HCT116 (cell line): ENCODE results near the gene ACTR1A. TPM values are rescaled to one million over a fixed set of nuclear protein-coding genes. Genes with fewer than 3 reads are reported as not detected.

Experiments used
- ATAC-seq: fragments of 200-7000 bp; cut with Tn5 transposase; 2 replicates; pipeline ENCODE4 v1.9.1; 2020; ENCODE audit warnings: mild to moderate bottlenecking, moderate library complexity
- BruUV-seq: library from RNA; stranded (reverse); fragments of 400-500 nt; replicated peaks from 2 replicates; lab custom pipeline; 2021; lab: Mats Ljungman, UMichigan
- CTCF ChIA-PET: fragments of 300-600 bp; sonication (Branson Sonifier 250); formaldehyde crosslinking; loops from one replicate; lab custom pipeline; 2021; ENCODE audit warnings: antibody characterized with exemption; lab: Charles Lee
- POLR2A ChIA-PET: fragments of 300-600, 350-600 bp; sonication (Branson Sonifier 250); formaldehyde crosslinking; loops from one replicate; lab custom pipeline; 2021; ENCODE audit warnings: antibody characterized with exemption; lab: Charles Lee
- RAD21 ChIA-PET, 2 experiments: fragments of 300-600 bp; sonication (Branson Sonifier 250); formaldehyde crosslinking; loops; one replicate each; lab custom pipeline; 2023; ENCODE audit warnings: low total read pairs in 2 of 2; ENCODE audit not compliant: uncharacterized antibody in 2 of 2, unreplicated experiment in 2 of 2, low non-redundant PET in 1 of 2; lab: Charles Lee
- DNase-seq: peaks from one replicate; pipeline ENCODE4 v3.0.0-alpha.2; 2010; ENCODE audit warnings: low read depth, low spot score
- H2AFZ ChIP-seq: fragments of 200-600 bp; shearing (Covaris generic), sonication (generic); 2 replicates; pipeline ENCODE4 v1.6.1; 2017; ENCODE audit warnings: low read depth, mixed run types, mixed read lengths, antibody characterized with exemption, low read length; ENCODE audit not compliant: poor library complexity, severe bottlenecking
- H3K27ac ChIP-seq: 2 replicates; pipeline ENCODE4 v1.5.1; 2012; ENCODE audit warnings: low read depth, low read length
- H3K27me3 ChIP-seq: fragments of 200-600 bp; sonication (generic); 2 replicates; pipeline ENCODE4 v1.6.1; 2016; ENCODE audit warnings: mixed run types, low read length, mixed read lengths; ENCODE audit not compliant: insufficient read depth
- H3K36me3 ChIP-seq, 2 experiments: fragments of 200-500 bp in 1 of 2; fragments of 200-600 bp in 1 of 2; sonication (Bioruptor generic) in 1 of 2; sonication (generic) in 1 of 2; 2 replicates each; pipeline versions ENCODE4 v1.5.1 to v1.6.1; 2014 to 2016; ENCODE audit warnings: low read length in 2 of 2, inconsistent platforms in 1 of 2, mixed read lengths in 1 of 2, mixed run types in 1 of 2; ENCODE audit not compliant: insufficient read depth in 2 of 2, control insufficient read depth in 1 of 2
- H3K4me1 ChIP-seq, 2 experiments: fragments of 200-600 bp in 1 of 2; sonication (generic) in 1 of 2; 2 replicates each; pipeline versions ENCODE4 v1.5.1 to v1.6.1; 2012 to 2017; ENCODE audit warnings: low read length in 2 of 2, inconsistent platforms in 1 of 2, mild to moderate bottlenecking in 1 of 2, mixed read lengths in 1 of 2, mixed run types in 1 of 2, moderate library complexity in 1 of 2; ENCODE audit not compliant: insufficient read depth in 2 of 2, control insufficient read depth in 1 of 2
- H3K4me2 ChIP-seq: fragments of 200-600 bp; sonication (generic); 2 replicates; pipeline ENCODE4 v1.6.1; 2017; ENCODE audit warnings: mixed run types, low read length, mixed read lengths
- H3K4me3 ChIP-seq, 2 experiments: fragments of 200-600 bp in 1 of 2; sonication (generic) in 1 of 2; replicated peaks in 1 of 2; 2 replicates each; pipeline ENCODE4 v1.5.1; 2011 to 2016; ENCODE audit warnings: low read length in 2 of 2, control low read depth in 1 of 2, low read depth in 1 of 2, mild to moderate bottlenecking in 1 of 2, mixed read lengths in 1 of 2, mixed run types in 1 of 2
- H3K79me2 ChIP-seq: fragments of 200-600 bp; sonication (generic); 2 replicates; pipeline ENCODE4 v1.6.1; 2017; ENCODE audit warnings: mild to moderate bottlenecking, mixed run types, low read length, moderate library complexity, mixed read lengths; ENCODE audit not compliant: insufficient read depth
- H3K9ac ChIP-seq: fragments of 200-600 bp; sonication (generic); 2 replicates; pipeline ENCODE4 v1.6.1; 2016; ENCODE audit warnings: low read length, mixed read lengths
- H3K9me2 ChIP-seq: fragments of 200-600 bp; sonication (generic), shearing (Covaris generic); 2 replicates; pipeline ENCODE4 v1.6.1; 2017; ENCODE audit warnings: mixed run types, mild to moderate bottlenecking, moderate library complexity; ENCODE audit not compliant: insufficient read depth
- H3K9me3 ChIP-seq, 2 experiments: fragments of 200-500 bp in 1 of 2; fragments of 200-600 bp in 1 of 2; sonication (Bioruptor generic) in 1 of 2; sonication (generic) in 1 of 2; 2 replicates each; pipeline ENCODE4 v1.6.1; 2014 to 2017; ENCODE audit warnings: low read length in 2 of 2, mixed read lengths in 2 of 2, inconsistent platforms in 1 of 2, low read depth in 1 of 2, mild to moderate bottlenecking in 1 of 2, mixed run types in 1 of 2, moderate library complexity in 1 of 2; ENCODE audit not compliant: control insufficient read depth in 1 of 2, insufficient read depth in 1 of 2
- H4K20me1 ChIP-seq: fragments of 200-600 bp; sonication (generic), shearing (Covaris generic); 2 replicates; pipeline ENCODE4 v1.6.1; 2017; ENCODE audit warnings: mixed run types, mild to moderate bottlenecking, moderate library complexity; ENCODE audit not compliant: insufficient read depth
- CBX3 ChIP-seq: IDR thresholded peaks from 2 replicates; pipeline ENCODE4 v1.6.1; 2012; ENCODE audit warnings: low read depth
- CEBPB ChIP-seq: IDR thresholded peaks from 2 replicates; pipeline ENCODE4 v1.6.1; 2012; ENCODE audit warnings: low read depth
- EGR1 ChIP-seq: IDR thresholded peaks from 2 replicates; pipeline ENCODE4 v1.6.1; 2012; ENCODE audit warnings: low read depth
- ELF1 ChIP-seq: IDR thresholded peaks from 2 replicates; pipeline ENCODE4 v1.6.1; 2012; ENCODE audit warnings: low read depth, borderline replicate concordance
- EZH2 ChIP-seq: fragments of 200-600 bp; sonication (generic); IDR thresholded peaks from 2 replicates; pipeline ENCODE4 v1.6.1; 2017; ENCODE audit warnings: antibody characterized with exemption, mixed run types
- EZH2phosphoT487 ChIP-seq: fragments of 200-600 bp; IDR thresholded peaks from 2 replicates; pipeline ENCODE4 v1.6.1; 2018; ENCODE audit warnings: antibody characterized with exemption, borderline replicate concordance
- FOSL1 ChIP-seq: IDR thresholded peaks from 2 replicates; pipeline ENCODE4 v1.6.1; 2012; ENCODE audit warnings: low read depth
- POLR2AphosphoS5 ChIP-seq: IDR thresholded peaks from 2 replicates; pipeline ENCODE4 v1.6.1; 2011; ENCODE audit warnings: mild to moderate bottlenecking, low read depth, low read length, moderate library complexity
- RAD21 ChIP-seq: IDR thresholded peaks from 2 replicates; pipeline ENCODE4 v1.6.1; 2012; ENCODE audit warnings: low read depth, mild to moderate bottlenecking
- SIN3A ChIP-seq: IDR thresholded peaks from 2 replicates; pipeline ENCODE4 v1.6.1; 2012; ENCODE audit warnings: low read depth
- SP1 ChIP-seq: IDR thresholded peaks from 2 replicates; pipeline ENCODE4 v1.6.1; 2012; ENCODE audit warnings: low read depth
- TCF7L2 ChIP-seq: IDR thresholded peaks from 2 replicates; pipeline ENCODE4 v1.7.0; 2011; ENCODE audit warnings: borderline replicate concordance, inconsistent platforms; ENCODE audit not compliant: insufficient read depth, insufficient read length; ENCODE audit errors: extremely low read depth
- ZNF274 ChIP-seq: fragments of 200-500 bp; sonication (Bioruptor generic); IDR thresholded peaks from 2 replicates; pipeline ENCODE4 v1.6.1; 2014; ENCODE audit warnings: mild to moderate bottlenecking, low read depth, low read length, inconsistent platforms
- intact Hi-C: fragments of 100-400 bp; cut with micrococcal nuclease; formaldehyde crosslinking; loops from 2 replicates; pipeline ENCODE4 v1.10.0; 2022
- total RNA-seq: library from RNA; stranded (reverse); gene quantifications from one replicate; pipeline ENCODE4 v1.2.1, GENCODE V29; 2021; ENCODE audit not compliant: unreplicated experiment
- TF ChIP-seq, protein P1 (sequence below), 3 experiments: fragments of 200-600 bp in 1 of 3; sonication (generic) in 1 of 3; IDR thresholded peaks in 2 of 3; conservative IDR thresholded peaks in 1 of 3; 2 replicates each; pipeline ENCODE4 v1.5.1; 2012 to 2017; ENCODE audit warnings: low read depth in 2 of 3, low read length in 2 of 3, antibody characterized with exemption in 1 of 3, borderline replicate concordance in 1 of 3, control low read depth in 1 of 3, mild to moderate bottlenecking in 1 of 3, mixed read lengths in 1 of 3, mixed run types in 1 of 3, moderate library complexity in 1 of 3; ENCODE audit not compliant: insufficient read depth in 1 of 3
- TF ChIP-seq, protein P2 (sequence below): IDR thresholded peaks from 2 replicates; pipeline ENCODE4 v1.6.1; 2012
- TF ChIP-seq, protein P3 (sequence below): IDR thresholded peaks from 2 replicates; pipeline ENCODE4 v1.6.1; 2012; ENCODE audit warnings: low read depth

ACTR1A gene
- total RNA-seq, 1 experiment from 2014 or later, result 94.2 TPM

DNA sequence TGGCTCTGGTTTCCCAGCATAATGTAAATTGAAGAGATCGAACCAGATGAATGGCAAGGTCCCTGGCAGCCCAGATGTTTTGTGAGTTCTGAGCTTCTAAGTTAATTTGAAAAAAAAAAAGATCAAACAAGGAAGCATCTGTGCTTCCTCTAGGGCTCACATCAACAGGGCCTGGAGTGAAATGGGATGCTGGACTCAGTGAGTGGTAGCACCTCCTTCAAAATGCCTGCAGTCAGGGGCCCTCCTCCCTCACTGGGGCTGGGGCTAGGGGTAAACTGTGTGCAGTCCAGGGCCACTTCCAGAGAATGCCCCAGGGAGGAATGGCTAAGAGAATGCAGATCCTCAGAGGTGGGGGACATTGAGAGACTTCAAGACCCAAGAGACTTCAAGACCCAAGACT is 64.1 kb downstream of the ACTR1A start:
- no peaks in the 10 kb centered on the region for H3K36me3 ChIP-seq
- intact Hi-C loops, result no loop called here
- H3K27me3 ChIP-seq, result peaks cover 7% of the 10 kb centered on the region; the same call in 1 of the 2 replicates
- H3K9me3 ChIP-seq, result no peaks in the 10 kb centered on the region
- DNase-seq, result no peak
- H3K4me2 ChIP-seq, result no peak overlapping the region
- no peak overlapping the region for H2AFZ ChIP-seq
- TF ChIP-seq FOSL1 (no peak), SP1 (no peak), EZH2 (no peak), RAD21 (no peak), EZH2phosphoT487 (no peak), CEBPB (no peak), TCF7L2 (no peak), ZNF274 (no peak), EGR1 (no peak), ELF1 (no peak), SIN3A (no peak), POLR2AphosphoS5 (no peak), CBX3 (no peak)
- TF ChIP-seq, protein P1, sequence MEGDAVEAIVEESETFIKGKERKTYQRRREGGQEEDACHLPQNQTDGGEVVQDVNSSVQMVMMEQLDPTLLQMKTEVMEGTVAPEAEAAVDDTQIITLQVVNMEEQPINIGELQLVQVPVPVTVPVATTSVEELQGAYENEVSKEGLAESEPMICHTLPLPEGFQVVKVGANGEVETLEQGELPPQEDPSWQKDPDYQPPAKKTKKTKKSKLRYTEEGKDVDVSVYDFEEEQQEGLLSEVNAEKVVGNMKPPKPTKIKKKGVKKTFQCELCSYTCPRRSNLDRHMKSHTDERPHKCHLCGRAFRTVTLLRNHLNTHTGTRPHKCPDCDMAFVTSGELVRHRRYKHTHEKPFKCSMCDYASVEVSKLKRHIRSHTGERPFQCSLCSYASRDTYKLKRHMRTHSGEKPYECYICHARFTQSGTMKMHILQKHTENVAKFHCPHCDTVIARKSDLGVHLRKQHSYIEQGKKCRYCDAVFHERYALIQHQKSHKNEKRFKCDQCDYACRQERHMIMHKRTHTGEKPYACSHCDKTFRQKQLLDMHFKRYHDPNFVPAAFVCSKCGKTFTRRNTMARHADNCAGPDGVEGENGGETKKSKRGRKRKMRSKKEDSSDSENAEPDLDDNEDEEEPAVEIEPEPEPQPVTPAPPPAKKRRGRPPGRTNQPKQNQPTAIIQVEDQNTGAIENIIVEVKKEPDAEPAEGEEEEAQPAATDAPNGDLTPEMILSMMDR (IDR thresholded peaks at IDR 0.05 in 2 of 3, conservative IDR thresholded peaks at IDR 0.05 in 1 of 3; ENCODE audit: borderline replicate concordance in 1 of 3, insufficient read depth in 1 of 3, low read depth in 2 of 3, low read length in 2 of 3), result no peak
- TF ChIP-seq, protein P2, sequence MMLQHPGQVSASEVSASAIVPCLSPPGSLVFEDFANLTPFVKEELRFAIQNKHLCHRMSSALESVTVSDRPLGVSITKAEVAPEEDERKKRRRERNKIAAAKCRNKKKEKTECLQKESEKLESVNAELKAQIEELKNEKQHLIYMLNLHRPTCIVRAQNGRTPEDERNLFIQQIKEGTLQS, result no peak
- TF ChIP-seq, protein P3, sequence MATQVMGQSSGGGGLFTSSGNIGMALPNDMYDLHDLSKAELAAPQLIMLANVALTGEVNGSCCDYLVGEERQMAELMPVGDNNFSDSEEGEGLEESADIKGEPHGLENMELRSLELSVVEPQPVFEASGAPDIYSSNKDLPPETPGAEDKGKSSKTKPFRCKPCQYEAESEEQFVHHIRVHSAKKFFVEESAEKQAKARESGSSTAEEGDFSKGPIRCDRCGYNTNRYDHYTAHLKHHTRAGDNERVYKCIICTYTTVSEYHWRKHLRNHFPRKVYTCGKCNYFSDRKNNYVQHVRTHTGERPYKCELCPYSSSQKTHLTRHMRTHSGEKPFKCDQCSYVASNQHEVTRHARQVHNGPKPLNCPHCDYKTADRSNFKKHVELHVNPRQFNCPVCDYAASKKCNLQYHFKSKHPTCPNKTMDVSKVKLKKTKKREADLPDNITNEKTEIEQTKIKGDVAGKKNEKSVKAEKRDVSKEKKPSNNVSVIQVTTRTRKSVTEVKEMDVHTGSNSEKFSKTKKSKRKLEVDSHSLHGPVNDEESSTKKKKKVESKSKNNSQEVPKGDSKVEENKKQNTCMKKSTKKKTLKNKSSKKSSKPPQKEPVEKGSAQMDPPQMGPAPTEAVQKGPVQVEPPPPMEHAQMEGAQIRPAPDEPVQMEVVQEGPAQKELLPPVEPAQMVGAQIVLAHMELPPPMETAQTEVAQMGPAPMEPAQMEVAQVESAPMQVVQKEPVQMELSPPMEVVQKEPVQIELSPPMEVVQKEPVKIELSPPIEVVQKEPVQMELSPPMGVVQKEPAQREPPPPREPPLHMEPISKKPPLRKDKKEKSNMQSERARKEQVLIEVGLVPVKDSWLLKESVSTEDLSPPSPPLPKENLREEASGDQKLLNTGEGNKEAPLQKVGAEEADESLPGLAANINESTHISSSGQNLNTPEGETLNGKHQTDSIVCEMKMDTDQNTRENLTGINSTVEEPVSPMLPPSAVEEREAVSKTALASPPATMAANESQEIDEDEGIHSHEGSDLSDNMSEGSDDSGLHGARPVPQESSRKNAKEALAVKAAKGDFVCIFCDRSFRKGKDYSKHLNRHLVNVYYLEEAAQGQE, result no peak
- TF ChIP-seq, all 23 proteins: peak for 0
- no peak overlapping the region for H3K4me3 ChIP-seq
- peaks cover 0 to 5% of the 10 kb centered on the region in 2 experiments; a peak in 2 of 4 replicates for H3K4me1 ChIP-seq
- no peak overlapping the region for H3K27ac ChIP-seq
- no TSS peak for BruUV-seq
- ChIA-PET POLR2A (interaction anchor here (1.0 kb wide), 1 partner anchor 17 kb away, joined by 3 read pairs; the partner anchor contains the start of gene FBXL15), CTCF (interaction anchor here (0.6 kb wide), 1 partner anchor 15 kb away, joined by 3 read pairs; no protein-coding TSS in a partner anchor), RAD21 (interaction anchor here in 1 of 2 experiments (0.5 kb wide), 1 partner anchor 36 kb away, joined by 8 read pairs; no protein-coding TSS in a partner anchor)
- no peaks in the 10 kb centered on the region for H3K79me2 ChIP-seq
- H3K9ac ChIP-seq, result no peak overlapping the region
- no peaks in the 10 kb centered on the region for H3K9me2 ChIP-seq
- no peak for ATAC-seq
- no peaks in the 10 kb centered on the region for H4K20me1 ChIP-seq
